NCI-H748 treated with DMSO at 0.1 percent for 48 hours (cell line): ENCODE results near the gene KRTAP12-4.
"Not testable (repeated sequence)": the region's sequence is repeated elsewhere in the genome, so short reads cannot be mapped to it uniquely, and the experiment has no call there.

Experiments
- DNase-seq: peaks from one replicate; lab custom pipeline; 2025; lab: John Stamatoyannopoulos, UW

Gene KRTAP12-4

DNA sequence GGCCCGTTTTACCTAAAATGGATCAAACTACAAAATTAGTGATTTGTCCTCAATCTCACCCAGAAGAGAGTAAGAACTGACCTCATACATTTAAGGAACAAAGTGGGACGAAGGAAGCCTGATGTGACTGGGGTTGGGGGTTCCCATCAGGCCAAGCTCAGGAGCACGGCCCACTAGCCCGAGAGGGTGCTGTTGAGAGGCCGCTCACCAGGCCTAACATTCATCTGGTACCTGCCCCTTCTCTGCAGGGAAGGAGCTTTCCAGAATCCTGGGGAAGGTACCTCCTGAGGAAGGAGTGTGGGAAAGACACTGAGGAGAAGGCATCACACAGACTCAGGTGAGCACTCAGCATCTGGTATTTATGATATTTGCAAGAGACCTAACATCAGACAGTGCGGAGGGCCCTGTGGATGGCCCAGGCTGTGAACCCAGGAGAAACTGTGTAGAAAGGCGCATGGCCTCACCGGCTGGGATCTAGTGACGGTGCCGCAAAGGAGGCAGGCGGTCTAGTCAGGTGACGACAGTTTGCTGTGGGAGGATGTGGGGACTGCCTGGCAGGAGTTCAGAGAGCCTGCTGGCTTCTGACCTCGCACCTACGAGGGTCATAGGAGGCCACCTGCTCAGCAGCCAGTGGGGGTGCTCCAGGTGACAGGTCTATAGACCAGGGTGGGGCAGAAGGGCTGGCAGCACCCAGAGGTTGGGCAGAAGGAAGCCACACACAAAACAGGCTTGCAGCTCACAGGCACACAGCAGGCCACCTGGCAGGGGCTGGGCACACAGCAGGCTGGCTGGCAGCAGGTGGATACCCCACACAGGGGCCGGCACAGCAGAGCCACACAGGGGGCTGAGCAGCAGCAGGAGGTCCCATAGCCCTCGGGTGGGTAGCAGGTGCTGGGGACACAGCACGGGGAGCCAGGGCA, 543 bp downstream of the KRTAP12-4 start:
- no peak for DNase-seq

DNA sequence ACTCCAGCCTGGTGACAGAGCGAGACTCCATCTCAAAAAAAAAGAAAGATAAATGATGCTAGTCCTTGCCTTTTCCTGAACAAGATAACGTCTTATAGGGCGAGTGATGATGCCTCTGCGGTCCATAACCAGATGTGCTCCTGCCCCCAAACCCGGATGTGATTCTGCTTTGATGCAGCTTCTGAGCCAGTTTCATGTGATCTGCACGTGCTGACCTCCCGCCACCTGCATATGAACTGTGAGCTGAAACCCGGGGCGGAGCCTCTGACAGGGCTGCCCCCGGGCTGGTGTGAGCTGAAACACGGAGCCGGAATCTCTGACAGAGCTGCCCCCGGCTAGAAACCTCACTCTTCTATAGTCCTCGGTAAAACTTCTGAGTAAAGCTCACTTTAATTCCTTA, 1.3 kb downstream of the KRTAP12-4 start:
- DNase-seq = no peak

DNA sequence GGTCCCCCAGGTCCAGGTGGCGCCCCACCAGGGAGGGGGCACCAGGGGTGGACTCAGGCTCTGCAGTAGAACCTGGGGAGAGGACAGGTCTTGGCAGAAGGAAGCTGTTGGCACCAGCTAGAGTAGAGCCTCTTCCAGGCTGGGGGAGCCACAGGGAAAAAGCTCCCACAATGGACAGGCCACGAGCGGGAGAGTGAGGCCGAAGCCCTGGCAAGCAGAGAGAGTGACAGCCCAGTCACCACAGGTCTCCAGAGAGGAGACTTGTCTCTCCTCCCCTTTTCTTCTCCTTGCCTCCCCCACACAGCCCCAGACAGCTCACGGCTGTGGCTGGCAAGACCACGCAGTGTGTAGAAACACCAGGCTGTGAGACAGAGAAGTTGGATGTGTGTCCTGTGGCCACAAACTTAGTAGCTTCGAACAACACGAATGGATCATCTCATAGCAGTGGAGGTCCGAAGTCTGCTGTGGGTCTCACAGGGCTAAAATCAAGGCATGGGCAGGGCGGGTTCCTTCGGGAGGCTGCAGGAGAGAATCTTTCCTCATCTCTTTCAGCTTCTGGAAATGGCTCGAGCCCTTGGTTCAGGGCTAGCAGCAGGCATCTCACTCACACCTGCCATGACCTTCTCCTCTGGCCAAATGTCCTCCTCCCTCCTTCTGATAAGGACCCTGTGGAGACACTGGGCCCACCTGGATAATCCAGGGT, 3.3 kb downstream of the KRTAP12-4 start:
- no peak for DNase-seq

DNA sequence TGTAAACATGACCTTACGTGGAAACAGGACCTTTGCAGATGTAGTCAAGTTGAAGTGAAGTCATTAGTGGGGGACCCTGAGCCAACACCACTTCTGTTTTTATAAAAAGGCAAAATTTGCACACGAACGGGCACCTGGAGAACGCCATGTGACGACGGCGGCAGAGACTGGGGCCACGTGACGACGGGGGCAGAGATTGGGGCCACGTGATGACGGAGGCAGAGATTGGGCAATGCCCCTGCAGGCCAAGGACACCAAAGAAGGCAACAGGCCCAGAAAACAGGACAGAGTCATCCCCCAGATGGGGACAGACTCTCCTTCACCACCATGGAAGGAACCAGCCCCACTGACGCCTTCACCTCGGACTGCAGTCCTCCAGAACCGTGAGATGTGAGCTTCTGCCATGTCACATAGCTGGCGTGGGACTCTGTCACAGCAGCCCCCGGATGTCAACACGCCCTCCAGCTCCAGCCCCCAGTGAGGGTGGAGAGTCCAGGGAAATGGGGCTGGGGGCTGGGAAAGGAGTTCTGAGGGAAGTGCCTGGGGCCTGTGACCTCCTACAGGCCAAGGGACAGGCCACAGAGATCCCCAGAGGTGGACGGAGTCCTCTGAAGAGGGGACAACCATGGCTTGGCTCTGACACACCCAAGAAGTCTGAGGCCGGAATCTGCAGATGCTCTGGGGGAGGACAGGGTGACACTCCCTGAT, 4.0 kb downstream of the KRTAP12-4 start:
- no peak for DNase-seq

DNA sequence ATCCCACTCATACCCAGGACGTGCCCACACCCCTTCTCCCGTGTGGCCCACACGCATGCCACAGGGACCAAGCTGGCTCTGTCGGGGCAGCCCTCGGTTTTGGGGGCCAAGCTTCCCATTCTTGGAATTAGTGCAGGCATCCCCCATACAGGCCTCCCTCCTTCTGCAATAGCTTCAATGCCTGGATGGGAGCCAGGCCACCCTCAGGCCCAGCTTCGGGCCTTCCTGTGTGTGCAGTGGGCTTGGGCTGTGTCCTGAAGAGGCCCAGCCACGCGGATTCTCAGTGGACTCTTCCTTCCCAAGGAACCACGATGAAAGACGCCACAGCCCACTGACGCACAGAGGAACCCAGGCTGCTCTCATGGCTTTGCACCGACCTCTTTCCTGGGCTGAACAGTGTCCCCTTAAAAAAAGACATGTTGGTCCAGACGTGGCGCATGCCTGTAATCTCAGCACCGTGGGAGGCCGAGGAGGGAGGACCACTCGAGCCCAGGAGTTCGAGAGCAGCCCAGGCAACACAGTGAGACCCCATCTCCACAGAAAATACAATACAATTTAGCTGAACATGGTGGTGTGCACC, 4.8 kb downstream of the KRTAP12-4 start:
- no peak for DNase-seq

GRCh38 chr21:44648557-44649311, 5.7 kb downstream of the KRTAP12-4 start:
- no peak for DNase-seq

GRCh38 chr21:44647222-44647552, 7.3 kb downstream of the KRTAP12-4 start:
- DNase-seq = no peak

DNA sequence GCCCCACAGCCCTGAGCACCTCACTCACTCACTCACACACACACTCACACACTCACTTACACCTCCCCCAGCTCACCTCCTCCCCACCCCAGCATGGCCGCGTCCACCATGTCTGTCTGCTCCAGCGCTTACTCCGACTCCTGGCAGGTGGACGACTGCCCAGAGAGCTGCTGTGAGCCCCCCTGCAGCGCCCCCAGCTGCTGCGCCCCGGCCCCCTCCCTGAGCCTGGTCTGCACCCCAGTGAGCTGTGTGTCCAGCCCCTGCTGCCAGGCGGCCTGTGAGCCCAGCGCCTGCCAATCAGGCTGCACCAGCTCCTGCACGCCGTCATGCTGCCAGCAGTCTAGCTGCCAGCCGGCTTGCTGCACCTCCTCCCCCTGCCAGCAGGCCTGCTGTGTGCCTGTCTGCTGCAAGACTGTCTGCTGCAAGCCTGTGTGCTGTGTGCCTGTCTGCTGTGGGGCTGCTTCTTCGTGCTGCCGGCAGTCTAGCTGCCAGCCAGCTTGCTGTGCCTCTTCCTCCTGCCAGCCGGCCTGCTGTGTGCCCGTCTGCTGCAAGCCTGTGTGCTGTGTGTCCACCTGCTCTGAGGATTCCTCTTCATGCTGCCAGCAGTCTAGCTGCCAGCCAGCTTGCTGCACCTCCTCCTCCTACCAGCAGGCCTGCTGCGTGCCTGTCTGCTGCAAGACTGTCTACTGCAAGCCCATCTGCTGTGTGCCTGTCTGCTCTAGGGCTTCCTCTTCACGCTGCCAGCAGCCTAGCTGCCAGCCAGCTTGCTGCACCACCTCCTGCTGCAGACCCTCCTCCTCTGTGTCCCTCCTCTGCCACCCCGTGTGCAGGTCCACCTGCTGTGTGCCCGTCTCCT, 7.9 kb downstream of the KRTAP12-4 start, which contains the start of gene KRTAP10-11:
KRTAP10-11 (plus strand) TSS at position 49 of the 856 bp plus-strand sequence; CDS start at position 94, 45 bp downstream.
- not testable (repeated sequence) for DNase-seq

GRCh38 chr21:44644878-44645277, 9.6 kb downstream of the KRTAP12-4 start:
- no peak for DNase-seq

DNA sequence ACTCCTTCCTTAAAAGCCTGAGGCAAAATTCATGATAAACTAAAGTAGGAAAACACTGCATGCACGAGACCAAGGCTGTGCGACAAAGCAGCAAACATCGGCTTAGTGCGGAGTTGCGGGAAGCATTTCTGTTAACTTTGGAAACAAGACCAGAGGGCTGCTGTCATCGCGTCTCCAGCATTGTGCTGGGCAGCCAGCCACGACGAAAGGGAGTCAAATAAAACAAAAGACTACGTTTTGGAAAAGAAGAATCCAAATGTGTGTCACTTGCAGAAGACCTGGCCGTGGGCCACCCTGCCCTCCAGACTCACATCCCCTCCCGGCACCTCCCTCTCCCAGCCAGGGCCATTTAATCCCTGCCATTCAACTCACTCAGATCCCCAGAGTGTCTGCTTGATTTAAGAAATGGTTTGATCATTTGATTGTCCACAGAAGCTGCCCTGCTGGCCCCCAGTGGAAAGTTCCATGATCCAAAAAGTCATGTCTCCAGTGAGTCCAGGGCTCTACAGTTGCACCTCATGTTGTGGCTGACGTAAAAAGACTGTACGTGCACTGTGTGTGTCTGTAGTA, 10.6 kb downstream of the KRTAP12-4 start:
- DNase-seq = no peak

DNA sequence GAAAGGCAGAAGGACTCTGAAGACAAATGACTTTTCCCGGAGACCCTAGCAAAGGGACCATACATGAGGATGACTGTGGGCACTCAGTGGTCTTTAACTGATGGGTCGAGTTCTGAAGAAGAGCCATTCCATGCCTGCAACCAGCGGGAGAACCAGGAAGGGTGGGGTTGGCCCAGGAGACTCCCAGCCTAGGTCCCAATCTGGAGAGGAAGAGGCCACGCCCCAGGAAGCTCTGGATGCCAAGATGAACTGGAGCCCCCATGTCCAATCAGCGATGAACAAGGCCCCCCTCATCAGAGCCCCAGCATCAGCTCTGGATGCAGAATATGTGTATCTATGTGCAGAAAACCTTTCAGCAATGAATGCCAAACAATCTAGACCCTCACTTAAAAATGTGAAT, 13.7 kb downstream of the KRTAP12-4 start:
- no peak for DNase-seq

GRCh38 chr21:44639331-44639655, 15.2 kb downstream of the KRTAP12-4 start:
- DNase-seq = no peak

GRCh38 chr21:44638506-44639330, 15.7 kb downstream of the KRTAP12-4 start:
- not testable (repeated sequence) for DNase-seq

- DNase-seq = not testable (repeated sequence)
Observed at GRCh38 chr21:44637851-44638348, 16.6 kb downstream of the KRTAP12-4 start.

DNA sequence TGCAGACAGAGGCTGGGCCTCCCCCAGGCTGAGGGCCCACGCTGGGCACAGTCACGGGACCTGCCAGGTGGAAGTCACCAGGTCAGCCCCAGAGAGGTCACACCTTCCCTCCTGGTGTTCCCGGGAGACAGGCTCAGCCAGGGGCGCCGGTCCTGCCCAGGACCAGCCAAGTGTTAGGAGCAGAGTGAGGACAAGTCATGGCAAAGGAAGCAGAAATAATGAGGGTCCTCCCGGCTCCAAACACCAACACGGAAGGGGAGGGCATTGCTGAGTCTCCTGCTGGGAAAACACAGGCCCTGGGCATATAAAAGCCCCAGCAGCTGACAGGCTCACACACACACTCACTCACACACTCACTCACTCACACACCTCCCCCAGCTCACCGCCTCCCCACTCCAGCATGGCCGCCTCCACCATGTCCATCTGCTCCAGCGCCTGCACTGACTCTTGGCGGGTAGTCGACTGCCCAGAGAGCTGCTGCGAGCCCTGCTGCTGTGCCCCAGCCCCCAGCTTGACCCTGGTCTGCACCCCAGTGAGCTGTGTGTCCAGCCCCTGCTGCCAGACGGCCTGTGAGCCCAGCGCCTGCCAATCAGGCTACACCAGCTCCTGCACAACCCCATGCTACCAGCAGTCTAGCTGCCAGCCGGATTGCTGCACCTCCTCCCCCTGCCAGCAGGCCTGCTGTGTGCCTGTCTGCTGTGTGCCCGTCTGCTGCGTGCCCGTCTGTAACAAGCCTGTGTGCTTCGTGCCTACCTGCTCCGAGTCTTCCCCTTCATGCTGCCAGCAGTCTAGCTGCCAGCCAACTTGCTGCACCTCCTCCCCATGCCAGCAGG, 17.2 kb downstream of the KRTAP12-4 start, which contains the start of gene KRTAP10-10:
KRTAP10-10 (plus strand) TSS at position 339 of the 833 bp plus-strand sequence; CDS start at position 401, 62 bp downstream.
- DNase-seq = no peak

- no peak for DNase-seq
Observed at GRCh38 chr21:44636209-44637017, 18.0 kb downstream of the KRTAP12-4 start.

- DNase-seq = no peak
Observed at GRCh38 chr21:44632067-44632466, 22.4 kb downstream of the KRTAP12-4 start.
